PC-9 (cell line): ENCODE measurements around the gene SPHKAP.

Experiments used
- EZH2 ChIP-seq: fragments of 200-600 bp; sonication (generic); IDR thresholded peaks from 2 replicates; pipeline ENCODE4 v1.8.0; 2017; ENCODE audit warnings: antibody characterized with exemption, low read depth
- TF ChIP-seq, protein P1 (sequence below): fragments of 200-600 bp; sonication (generic); conservative IDR thresholded peaks from 2 replicates; pipeline ENCODE4 v1.6.1; 2017; ENCODE audit warnings: mixed run types, antibody characterized with exemption, mild to moderate bottlenecking, moderate library complexity

DNA sequence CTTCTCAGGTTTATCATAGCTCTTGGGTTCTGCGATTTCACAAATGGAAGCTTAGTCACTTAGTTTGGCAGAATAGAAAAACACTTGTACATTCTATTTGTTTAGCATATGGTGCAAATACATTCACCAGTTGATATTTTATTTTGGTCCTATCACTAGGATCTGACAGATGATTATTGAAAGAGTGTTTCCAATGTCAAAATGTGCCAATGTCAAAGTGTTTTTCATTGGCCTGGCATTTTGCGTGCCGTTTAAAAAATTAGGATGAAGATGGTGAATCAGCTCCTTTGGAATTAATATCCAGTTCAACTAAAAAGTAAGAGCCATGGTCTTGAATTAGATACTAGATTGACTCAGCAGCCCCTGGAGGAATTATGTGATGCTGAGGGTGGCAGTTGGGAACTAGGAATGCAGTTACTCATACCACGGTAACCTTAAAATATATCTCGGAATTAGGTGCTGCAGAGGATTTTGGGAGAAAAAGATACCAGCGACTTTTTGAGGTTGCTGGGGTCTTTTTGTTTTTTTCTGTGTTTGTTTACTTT is 87.0 kb downstream of the SPHKAP start:
- TF ChIP-seq, protein P1, sequence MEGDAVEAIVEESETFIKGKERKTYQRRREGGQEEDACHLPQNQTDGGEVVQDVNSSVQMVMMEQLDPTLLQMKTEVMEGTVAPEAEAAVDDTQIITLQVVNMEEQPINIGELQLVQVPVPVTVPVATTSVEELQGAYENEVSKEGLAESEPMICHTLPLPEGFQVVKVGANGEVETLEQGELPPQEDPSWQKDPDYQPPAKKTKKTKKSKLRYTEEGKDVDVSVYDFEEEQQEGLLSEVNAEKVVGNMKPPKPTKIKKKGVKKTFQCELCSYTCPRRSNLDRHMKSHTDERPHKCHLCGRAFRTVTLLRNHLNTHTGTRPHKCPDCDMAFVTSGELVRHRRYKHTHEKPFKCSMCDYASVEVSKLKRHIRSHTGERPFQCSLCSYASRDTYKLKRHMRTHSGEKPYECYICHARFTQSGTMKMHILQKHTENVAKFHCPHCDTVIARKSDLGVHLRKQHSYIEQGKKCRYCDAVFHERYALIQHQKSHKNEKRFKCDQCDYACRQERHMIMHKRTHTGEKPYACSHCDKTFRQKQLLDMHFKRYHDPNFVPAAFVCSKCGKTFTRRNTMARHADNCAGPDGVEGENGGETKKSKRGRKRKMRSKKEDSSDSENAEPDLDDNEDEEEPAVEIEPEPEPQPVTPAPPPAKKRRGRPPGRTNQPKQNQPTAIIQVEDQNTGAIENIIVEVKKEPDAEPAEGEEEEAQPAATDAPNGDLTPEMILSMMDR = no peak
- TF ChIP-seq EZH2 = no peak
